ENCODE results near the gene FBXO30. TPM values are rescaled to one million over a fixed set of nuclear protein-coding genes. Genes with fewer than 3 reads are reported as not detected.
A peak's percentile ranks its signal among the peaks of the same experiment; 100 is the strongest.

Gene FBXO30
- total RNA-seq, 1 donor from 2014 or later, result 6.4 TPM

GRCh38 chr6:145815309-145816274 is 997 bp upstream of the FBXO30 start:
- Mint-ChIP-seq H3K27me3 (ENCODE audit: low read depth) (no peaks in the 10 kb centered on the region), H3K4me1 (ENCODE audit: low read depth) (peaks cover 47% of the 10 kb centered on the region), H3K27ac (peak overlapping the region; percentile 89), H3K4me3 (ENCODE audit: low read depth) (peak overlapping the region; percentile 87), H3K36me3 (ENCODE audit: low read depth) (no peaks in the 10 kb centered on the region), H3K9me3 (no peaks in the 10 kb centered on the region)
- intact Hi-C loops (cut with micrococcal nuclease), result loop anchor here (10.0 kb wide), 1 partner anchor 969 kb away; no protein-coding TSS in a partner anchor
- no peak for DNase-seq (ENCODE audit: low spot score)

DNA sequence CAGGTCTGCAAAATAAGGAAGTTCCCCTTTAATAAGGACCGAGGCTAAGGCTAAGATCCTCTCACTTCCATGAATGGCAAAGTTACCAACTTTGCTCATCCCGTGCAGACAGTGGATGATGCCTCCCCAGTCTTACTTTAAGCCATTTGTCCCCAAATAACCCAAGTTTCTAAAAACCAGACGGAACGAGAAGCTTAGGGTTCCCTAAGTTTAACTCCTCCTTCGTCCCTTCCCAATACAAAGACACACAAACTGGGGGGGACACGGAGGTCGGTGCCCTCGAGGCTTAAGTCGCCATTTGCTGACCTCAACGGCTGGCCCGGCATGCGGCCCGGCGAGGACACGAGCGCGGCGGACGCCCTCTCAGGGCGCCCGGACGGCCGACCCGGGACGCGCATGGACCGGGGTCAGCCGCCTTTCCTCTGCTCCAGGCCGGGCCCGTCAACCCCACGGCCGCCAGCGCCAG is 527 bp downstream of the FBXO30 start:
- no peak for DNase-seq (ENCODE audit: low spot score)
- Mint-ChIP-seq H3K9me3 (no peaks in the 10 kb centered on the region), H3K27me3 (ENCODE audit: low read depth) (no peaks in the 10 kb centered on the region), H3K27ac (peak overlapping the region; percentile 29), H3K36me3 (ENCODE audit: low read depth) (peaks cover 7% of the 10 kb centered on the region), H3K4me1 (ENCODE audit: low read depth) (peaks cover 44% of the 10 kb centered on the region), H3K4me3 (ENCODE audit: low read depth) (peak overlapping the region; percentile 85)
- intact Hi-C loops (cut with micrococcal nuclease), result loop anchor here (1.0 to 10.0 kb wide), 4 partner anchors 22 to 971 kb away; partner anchors contain the start of gene SHPRH

DNA sequence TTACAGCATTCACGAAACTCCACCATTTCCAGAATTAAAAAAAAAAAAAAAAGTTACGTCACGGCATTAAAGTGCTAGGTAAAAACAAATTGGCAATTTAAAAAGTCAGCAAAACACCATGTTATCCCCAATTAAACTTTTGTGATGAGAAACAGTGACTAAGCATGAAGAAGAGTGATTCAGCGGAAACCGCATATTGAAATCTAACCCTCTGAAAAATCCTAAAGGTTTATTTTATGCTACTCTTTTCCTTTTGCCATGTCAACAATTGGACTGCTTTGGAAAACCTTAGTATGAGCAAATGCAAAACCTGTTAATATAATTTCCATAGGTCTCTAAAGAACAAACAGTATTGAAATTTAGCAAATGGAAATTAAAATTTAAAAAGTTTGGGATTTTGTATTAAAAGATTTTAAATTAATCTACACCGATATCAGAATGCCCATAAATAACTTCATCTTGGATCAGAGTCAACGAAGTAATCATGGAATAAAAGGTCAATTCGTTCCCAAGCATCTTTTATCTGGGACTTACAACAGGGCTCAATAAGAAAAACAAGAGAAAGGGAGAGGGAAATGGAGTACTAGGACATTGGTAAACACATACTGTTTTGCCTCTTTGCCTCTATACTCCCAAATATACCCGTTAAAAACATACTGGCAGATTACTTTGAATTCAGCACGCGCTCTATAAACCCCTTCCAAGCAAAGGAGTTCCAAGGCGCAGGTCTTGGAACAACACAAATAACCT is 1.1 kb downstream of the FBXO30 start:
- no peaks in the 10 kb centered on the region for H3K9me3 Mint-ChIP-seq
- peaks cover 40% of the 10 kb centered on the region for H3K4me1 Mint-ChIP-seq (ENCODE audit: low read depth)

DNA sequence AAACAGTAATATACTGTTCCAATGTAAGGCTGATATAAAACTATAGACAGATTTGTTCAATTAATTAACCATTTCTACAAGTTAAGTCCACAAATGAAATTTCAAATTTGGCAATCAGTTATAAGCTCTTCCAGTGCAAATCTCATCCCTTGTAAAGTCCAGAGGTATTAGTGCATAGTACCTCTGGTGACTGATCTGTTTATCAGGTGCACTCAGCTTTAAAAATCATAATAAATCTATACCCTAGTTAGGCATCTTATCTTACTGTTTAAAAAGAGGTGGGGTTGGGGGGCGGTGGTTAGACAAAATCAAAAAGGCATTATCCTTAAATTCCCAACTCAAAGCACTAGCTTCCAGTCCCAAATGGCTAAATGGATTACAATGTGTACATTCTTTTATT is 2.9 kb downstream of the FBXO30 start:
- H3K4me1 Mint-ChIP-seq (ENCODE audit: low read depth), result peaks cover 39% of the 10 kb centered on the region
- intact Hi-C loops (cut with micrococcal nuclease), result loop anchor here (10.0 kb wide), 1 partner anchor 973 kb away; no protein-coding TSS in a partner anchor
- peaks cover 20% of the 10 kb centered on the region for H3K36me3 Mint-ChIP-seq (ENCODE audit: low read depth)

More for the DNA sequence above, 1.1 kb downstream of the FBXO30 start:
- DNase-seq (ENCODE audit: low spot score), result no peak
- Mint-ChIP-seq H3K36me3 (ENCODE audit: low read depth) (peaks cover 10% of the 10 kb centered on the region), H3K27ac (peak overlapping the region; percentile 29), H3K27me3 (ENCODE audit: low read depth) (no peaks in the 10 kb centered on the region), H3K4me3 (ENCODE audit: low read depth) (peak overlapping the region; percentile 85)
- intact Hi-C loops (cut with micrococcal nuclease), result loop anchor here (1.0 to 10.0 kb wide), 4 partner anchors 23 to 971 kb away; partner anchors contain the start of gene SHPRH

DNA sequence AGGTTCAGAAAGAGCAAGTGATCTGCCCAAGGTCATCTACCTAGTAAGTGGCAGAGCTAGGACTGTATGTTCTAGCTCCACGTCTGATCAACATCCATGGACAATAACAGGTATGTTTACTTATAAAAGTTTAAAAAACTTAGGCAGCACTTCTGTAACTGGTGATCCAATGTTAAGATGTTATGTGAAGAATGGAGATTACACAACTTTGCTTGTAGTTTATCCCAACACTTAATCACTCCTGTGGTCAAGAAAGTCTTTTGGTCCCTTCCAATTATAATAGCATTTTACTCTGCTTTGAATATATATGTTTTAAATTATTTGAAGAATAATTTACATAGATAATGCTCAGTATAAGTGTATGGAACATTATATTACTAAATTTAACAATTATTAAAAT is 4.8 kb downstream of the FBXO30 start:
- no peak overlapping the region for H3K27ac Mint-ChIP-seq
- H3K9me3 Mint-ChIP-seq, result no peaks in the 10 kb centered on the region
- no peak overlapping the region for H3K4me3 Mint-ChIP-seq (ENCODE audit: low read depth)
- H3K36me3 Mint-ChIP-seq (ENCODE audit: low read depth), result peaks cover 35% of the 10 kb centered on the region
- no peak for DNase-seq (ENCODE audit: low spot score)
- peaks cover 28% of the 10 kb centered on the region for H3K4me1 Mint-ChIP-seq (ENCODE audit: low read depth)
- intact Hi-C loops (cut with micrococcal nuclease), result loop anchor here (10.0 kb wide), 1 partner anchor 975 kb away; no protein-coding TSS in a partner anchor
- H3K27me3 Mint-ChIP-seq (ENCODE audit: low read depth), result no peaks in the 10 kb centered on the region

More for the DNA sequence above, 2.9 kb downstream of the FBXO30 start:
- DNase-seq (ENCODE audit: low spot score), result no peak
- H3K27me3 Mint-ChIP-seq (ENCODE audit: low read depth), result no peaks in the 10 kb centered on the region
- H3K27ac Mint-ChIP-seq, result no peak overlapping the region
- no peaks in the 10 kb centered on the region for H3K9me3 Mint-ChIP-seq
- no peak overlapping the region for H3K4me3 Mint-ChIP-seq (ENCODE audit: low read depth)

DNA sequence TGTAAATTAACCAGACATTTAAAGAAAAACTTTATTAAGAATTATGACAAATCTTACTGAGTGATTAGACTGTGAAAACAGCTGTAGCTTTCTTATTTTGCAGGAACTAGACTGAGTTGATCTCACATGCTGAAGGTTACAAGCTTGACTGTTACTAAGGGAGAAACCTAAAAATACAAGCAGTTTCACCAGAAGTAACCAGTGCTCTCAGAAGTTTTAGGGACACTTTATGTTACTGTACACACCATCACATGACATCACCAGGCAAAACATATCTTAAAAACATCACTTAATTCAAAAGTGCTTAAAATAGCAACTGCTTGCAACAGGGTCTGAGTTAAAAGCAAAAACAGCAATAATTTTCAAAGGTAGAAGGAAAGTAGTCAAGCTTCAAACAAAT is 5.4 kb downstream of the FBXO30 start:
- Mint-ChIP-seq H3K27me3 (ENCODE audit: low read depth) (no peaks in the 10 kb centered on the region), H3K27ac (no peak overlapping the region), H3K36me3 (ENCODE audit: low read depth) (peaks cover 41% of the 10 kb centered on the region), H3K4me1 (ENCODE audit: low read depth) (peaks cover 28% of the 10 kb centered on the region), H3K9me3 (no peaks in the 10 kb centered on the region), H3K4me3 (ENCODE audit: low read depth) (no peak overlapping the region)
- intact Hi-C loops (cut with micrococcal nuclease), result no loop called here
- DNase-seq (ENCODE audit: low spot score), result no peak

- DNase-seq (ENCODE audit: low spot score), result no peak
- no peaks in the 10 kb centered on the region for H3K27me3 Mint-ChIP-seq (ENCODE audit: low read depth)
- H3K27ac Mint-ChIP-seq, result no peak overlapping the region
- peaks cover 49% of the 10 kb centered on the region for H3K36me3 Mint-ChIP-seq (ENCODE audit: low read depth)
- H3K9me3 Mint-ChIP-seq, result no peaks in the 10 kb centered on the region
- no peak overlapping the region for H3K4me3 Mint-ChIP-seq (ENCODE audit: low read depth)
- intact Hi-C loops (cut with micrococcal nuclease), result no loop called here
- peaks cover 23% of the 10 kb centered on the region for H3K4me1 Mint-ChIP-seq (ENCODE audit: low read depth)
These were observed 6.4 kb downstream of the FBXO30 start for GRCh38 chr6:145808239-145808638.

DNA sequence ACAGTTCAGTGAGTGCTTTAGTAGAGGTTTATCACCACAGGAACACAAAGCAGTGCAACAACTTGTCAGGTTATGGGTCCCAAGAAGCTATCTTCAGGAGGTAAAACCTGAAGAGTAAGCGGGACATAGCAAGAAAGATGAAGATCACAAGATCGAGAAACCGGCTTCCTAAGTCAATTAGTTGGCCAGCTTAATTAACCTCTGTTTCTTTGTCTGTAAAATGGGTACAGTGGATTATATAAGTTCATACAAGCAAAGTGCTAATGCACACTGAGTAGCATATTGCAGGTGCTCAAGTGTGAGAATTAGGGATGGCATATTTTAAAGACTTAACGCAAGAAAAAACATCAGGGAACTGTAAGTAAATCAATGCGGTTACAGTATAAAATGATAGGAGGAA is 12.5 kb downstream of the FBXO30 start:
- no peak for DNase-seq (ENCODE audit: low spot score)
- peaks cover 61% of the 10 kb centered on the region for H3K36me3 Mint-ChIP-seq (ENCODE audit: low read depth)
- H3K4me1 Mint-ChIP-seq (ENCODE audit: low read depth), result peaks cover 2% of the 10 kb centered on the region
- no peaks in the 10 kb centered on the region for H3K9me3 Mint-ChIP-seq
- intact Hi-C loops (cut with micrococcal nuclease), result no loop called here
- no peak overlapping the region for H3K27ac Mint-ChIP-seq
- no peak overlapping the region for H3K4me3 Mint-ChIP-seq (ENCODE audit: low read depth)
- no peaks in the 10 kb centered on the region for H3K27me3 Mint-ChIP-seq (ENCODE audit: low read depth)

- peaks cover 1% of the 10 kb centered on the region for H3K4me1 Mint-ChIP-seq (ENCODE audit: low read depth)
- H3K9me3 Mint-ChIP-seq, result no peaks in the 10 kb centered on the region
- H3K27ac Mint-ChIP-seq, result no peak overlapping the region
- peaks cover 54% of the 10 kb centered on the region for H3K36me3 Mint-ChIP-seq (ENCODE audit: low read depth)
- no peaks in the 10 kb centered on the region for H3K27me3 Mint-ChIP-seq (ENCODE audit: low read depth)
- intact Hi-C loops (cut with micrococcal nuclease), result no loop called here
- H3K4me3 Mint-ChIP-seq (ENCODE audit: low read depth), result no peak overlapping the region
- DNase-seq (ENCODE audit: low spot score), result no peak
These were observed 13.6 kb downstream of the FBXO30 start for GRCh38 chr6:145801021-145801420.

GRCh38 chr6:145798530-145798929 is 16.1 kb downstream of the FBXO30 start:
- DNase-seq (ENCODE audit: low spot score), result no peak
- H3K36me3 Mint-ChIP-seq (ENCODE audit: low read depth), result peaks cover 29% of the 10 kb centered on the region
- intact Hi-C loops (cut with micrococcal nuclease), result no loop called here
- no peaks in the 10 kb centered on the region for H3K27me3 Mint-ChIP-seq (ENCODE audit: low read depth)
- no peak overlapping the region for H3K4me3 Mint-ChIP-seq (ENCODE audit: low read depth)
- no peaks in the 10 kb centered on the region for H3K9me3 Mint-ChIP-seq
- peaks cover 1% of the 10 kb centered on the region for H3K4me1 Mint-ChIP-seq (ENCODE audit: low read depth)
- H3K27ac Mint-ChIP-seq, result no peak overlapping the region

DNA sequence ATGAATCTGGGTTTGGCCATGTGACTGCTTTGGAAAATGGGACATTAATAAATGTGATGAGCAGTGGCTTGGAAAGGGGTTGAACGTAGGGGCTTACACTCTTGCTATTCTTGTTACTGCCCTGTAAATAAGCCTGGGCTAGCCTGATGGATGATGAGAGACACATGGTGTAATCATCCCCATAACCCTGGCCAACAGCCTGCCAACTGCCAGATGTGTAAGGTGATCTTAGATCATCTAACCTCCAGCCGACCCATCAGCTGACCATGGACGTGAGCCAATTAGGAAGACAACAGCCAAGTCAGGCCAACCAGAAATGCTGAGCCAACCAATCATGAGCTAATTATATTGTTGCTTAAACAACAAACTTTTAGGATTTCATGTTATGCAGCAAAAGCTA is 25.2 kb downstream of the FBXO30 start:
- Mint-ChIP-seq H3K36me3 (ENCODE audit: low read depth) (peaks cover 10% of the 10 kb centered on the region), H3K4me3 (ENCODE audit: low read depth) (no peak overlapping the region), H3K4me1 (ENCODE audit: low read depth) (no peaks in the 10 kb centered on the region), H3K27me3 (ENCODE audit: low read depth) (no peaks in the 10 kb centered on the region), H3K9me3 (peaks cover 20% of the 10 kb centered on the region), H3K27ac (no peak overlapping the region)
- DNase-seq (ENCODE audit: low spot score), result no peak
- intact Hi-C loops (cut with micrococcal nuclease), result no loop called here

DNA sequence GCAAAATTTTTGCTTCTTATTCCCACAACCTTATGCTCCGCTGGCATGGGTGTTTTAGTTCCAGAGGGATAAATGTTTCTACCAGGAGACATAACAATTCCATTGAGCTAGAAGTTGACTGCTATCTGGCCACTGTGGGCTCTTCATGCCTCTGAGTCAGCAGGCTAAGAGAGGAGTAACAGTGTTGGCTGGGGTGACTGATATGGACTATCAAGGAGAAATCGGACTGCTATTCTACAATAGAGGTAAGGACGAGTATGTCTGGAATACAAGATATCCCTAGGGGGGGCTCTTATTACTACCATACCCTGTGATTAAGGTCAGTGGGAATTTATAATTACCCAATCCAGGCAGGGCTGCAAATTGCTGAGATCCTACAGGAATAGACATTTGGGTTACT is 26.9 kb downstream of the FBXO30 start:
- no peak overlapping the region for H3K4me3 Mint-ChIP-seq (ENCODE audit: low read depth)
- intact Hi-C loops (cut with micrococcal nuclease), result no loop called here
- H3K9me3 Mint-ChIP-seq, result peaks cover 27% of the 10 kb centered on the region
- no peak overlapping the region for H3K27ac Mint-ChIP-seq
- no peak for DNase-seq (ENCODE audit: low spot score)
- H3K36me3 Mint-ChIP-seq (ENCODE audit: low read depth), result peaks cover 10% of the 10 kb centered on the region
- no peaks in the 10 kb centered on the region for H3K27me3 Mint-ChIP-seq (ENCODE audit: low read depth)
- no peaks in the 10 kb centered on the region for H3K4me1 Mint-ChIP-seq (ENCODE audit: low read depth)

Measured in activated T-helper 2 cell treated with anti-CD3 and anti-CD28 coated beads, Interferon-gamma antibody, Interleukin-2, Interleukin-4, amounts not matched to agents 10 μg/mL and 5 μg/mL and 100 μg/mL, durations not matched to agents 14 hours and 24 hours and 36 hours (primary cell).